NT2/D1 (cell line): ENCODE results near the gene SAC3D1.

Experiments
- SUZ12 ChIP-seq: IDR thresholded peaks from 2 replicates; pipeline ENCODE4 v1.6.1; 2011; ENCODE audit not compliant: insufficient read length, insufficient read depth; ENCODE audit errors: extremely low read depth
- YY1 ChIP-seq: IDR thresholded peaks from 2 replicates; pipeline ENCODE4 v1.6.1; 2011; ENCODE audit not compliant: insufficient read length, insufficient read depth

GRCh38 chr11:65013888-65014725 lies 26.9 kb upstream of the SAC3D1 start, which contains the start of gene ARL2:
- no peak for TF ChIP-seq SUZ12
- TF ChIP-seq YY1: peak; percentile 9
